ENCODE results near the gene TBC1D5. TPM values are rescaled to one million over a fixed set of nuclear protein-coding genes. Genes with fewer than 3 reads are reported as not detected.
"Not testable (repeated sequence)": the region's sequence is repeated elsewhere in the genome, so short reads cannot be mapped to it uniquely, and the experiment has no call there.

TBC1D5 gene, protein sequence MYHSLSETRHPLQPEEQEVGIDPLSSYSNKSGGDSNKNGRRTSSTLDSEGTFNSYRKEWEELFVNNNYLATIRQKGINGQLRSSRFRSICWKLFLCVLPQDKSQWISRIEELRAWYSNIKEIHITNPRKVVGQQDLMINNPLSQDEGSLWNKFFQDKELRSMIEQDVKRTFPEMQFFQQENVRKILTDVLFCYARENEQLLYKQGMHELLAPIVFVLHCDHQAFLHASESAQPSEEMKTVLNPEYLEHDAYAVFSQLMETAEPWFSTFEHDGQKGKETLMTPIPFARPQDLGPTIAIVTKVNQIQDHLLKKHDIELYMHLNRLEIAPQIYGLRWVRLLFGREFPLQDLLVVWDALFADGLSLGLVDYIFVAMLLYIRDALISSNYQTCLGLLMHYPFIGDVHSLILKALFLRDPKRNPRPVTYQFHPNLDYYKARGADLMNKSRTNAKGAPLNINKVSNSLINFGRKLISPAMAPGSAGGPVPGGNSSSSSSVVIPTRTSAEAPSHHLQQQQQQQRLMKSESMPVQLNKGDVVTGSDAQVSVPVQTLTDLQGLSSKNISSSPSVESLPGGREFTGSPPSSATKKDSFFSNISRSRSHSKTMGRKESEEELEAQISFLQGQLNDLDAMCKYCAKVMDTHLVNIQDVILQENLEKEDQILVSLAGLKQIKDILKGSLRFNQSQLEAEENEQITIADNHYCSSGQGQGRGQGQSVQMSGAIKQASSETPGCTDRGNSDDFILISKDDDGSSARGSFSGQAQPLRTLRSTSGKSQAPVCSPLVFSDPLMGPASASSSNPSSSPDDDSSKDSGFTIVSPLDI
- total RNA-seq (61.6 TPM), polyA plus RNA-seq (10 to 100 TPM; 27.6 to 38.8 (median 33.6) TPM)

DNA sequence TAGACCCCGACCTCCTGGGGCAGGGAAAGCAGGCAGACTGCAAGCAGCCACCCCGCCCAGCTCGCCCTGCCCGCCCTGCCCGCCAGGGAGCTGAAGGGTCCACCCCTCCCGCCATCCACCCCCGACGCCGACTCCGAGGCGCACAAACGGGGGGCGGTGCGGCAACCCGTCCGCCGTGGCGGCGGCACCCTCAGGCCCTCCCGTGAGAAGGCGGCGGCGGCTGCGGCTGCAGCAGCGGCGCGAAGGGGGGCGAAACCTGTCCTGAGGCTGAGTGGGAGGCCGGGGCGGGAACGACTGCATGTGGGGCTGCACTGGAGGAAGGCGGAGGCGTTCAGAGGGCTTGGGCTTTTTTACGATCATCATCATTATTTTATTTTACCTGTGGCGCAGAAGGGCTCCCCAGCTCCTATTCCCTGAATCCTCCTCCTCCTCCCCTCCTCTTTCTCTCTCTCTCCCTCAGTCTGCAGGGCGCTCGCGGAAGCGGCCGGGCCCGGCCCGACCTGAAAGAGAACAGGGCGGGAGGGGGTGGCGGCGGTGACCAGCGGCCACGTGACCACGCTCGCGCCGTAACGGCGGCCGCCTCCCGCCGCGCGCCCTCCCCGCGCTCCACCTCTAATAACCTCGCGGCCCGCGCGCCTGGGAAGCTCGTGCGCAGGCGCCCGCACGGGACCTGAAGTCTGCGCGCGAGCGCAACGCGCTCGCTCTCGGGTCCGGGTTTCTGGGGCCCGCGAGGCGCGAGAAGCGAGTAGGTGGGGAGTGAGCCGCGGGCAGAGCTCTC, at the start of gene TBC1D5:
TSS of gene TBC1D5 (minus strand) at position 530 of the 778 bp plus-strand sequence. CDS start 234,061 bp downstream, outside the sequence.
- Histone ChIP-seq H3K9me3 (ENCODE audit: control insufficient read depth in 2 of 2, low read length in 2 of 2) (no peaks in the 10 kb centered on the region), H3K27me3 (ENCODE audit: control insufficient read depth, insufficient read depth, low read length) (no peaks in the 10 kb centered on the region), H3K4me1 (ENCODE audit: control insufficient read depth, insufficient read depth, low read length, poor library complexity, severe bottlenecking) (peaks cover 37% of the 10 kb centered on the region), H3K4me3 (ENCODE audit: low read depth, low read length) (peak within 1 kb of the TSS; percentile 91), H3K36me3 (ENCODE audit: control insufficient read depth, insufficient read depth, low read length) (no peaks in the 10 kb centered on the region), H3K27ac (ENCODE audit: insufficient read depth, low read length, poor library complexity, severe bottlenecking) (peak within 1 kb of the TSS; percentile 81)
- Mint-ChIP-seq H3K27ac (peak within 1 kb of the TSS; percentile 87 to 92 (median 88)), H3K9me3 (no peaks in the 10 kb centered on the region), H3K27me3 (no peaks in the 10 kb centered on the region), H3K4me3 (peak within 1 kb of the TSS; percentile 90 to 97 (median 92)), H3K36me3 (peaks cover 7% of the 10 kb centered on the region), H3K4me1 (peaks cover 32 to 58% (median 41%) of the 10 kb centered on the region in 4 donors)
- DNase-seq: peak; percentile 82 to 98 (median 89)
- peak; percentile 94 to 95 for ATAC-seq (ENCODE audit: low read depth in 2 of 2)

DNA sequence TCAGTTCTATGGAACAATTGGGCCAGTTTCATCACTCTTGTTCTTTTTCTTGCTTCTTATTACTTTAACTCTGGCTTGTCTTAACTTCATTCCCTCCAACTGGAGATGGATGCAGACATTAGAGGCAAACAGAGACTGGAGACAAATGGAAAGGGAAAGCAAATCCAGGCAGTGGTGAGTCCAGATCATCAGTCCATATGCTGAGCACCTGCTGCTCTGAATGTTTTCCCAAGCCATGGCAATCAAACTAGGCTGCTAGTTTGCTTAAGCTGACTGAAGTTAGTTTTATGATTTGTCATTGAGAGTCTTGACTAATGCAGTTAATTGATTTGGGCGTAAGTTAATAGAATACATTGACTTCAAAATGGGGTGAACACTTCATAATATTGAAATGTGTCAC, 41.0 kb upstream of the TBC1D5 start:
- H3K27me3 ChIP-seq (ENCODE audit: control insufficient read depth, insufficient read depth, low read length): peaks cover 2% of the 10 kb centered on the region
- no peak for ATAC-seq (ENCODE audit: low read depth in 2 of 2)
- no peaks in the 10 kb centered on the region for H3K36me3 Mint-ChIP-seq
- H3K4me1 ChIP-seq (ENCODE audit: control insufficient read depth, insufficient read depth, low read length, poor library complexity, severe bottlenecking): no peaks in the 10 kb centered on the region
- H3K27ac ChIP-seq (ENCODE audit: insufficient read depth, low read length, poor library complexity, severe bottlenecking): no peak overlapping the region
- H3K27ac Mint-ChIP-seq: no peak overlapping the region
- H3K9me3 Mint-ChIP-seq: peaks cover 0 to 7% (median 3%) of the 10 kb centered on the region in 7 donors
- H3K9me3 ChIP-seq (ENCODE audit: control insufficient read depth in 2 of 2, low read length in 2 of 2): no peaks in the 10 kb centered on the region
- peaks cover 0 to 5% (median 3%) of the 10 kb centered on the region in 4 donors for H3K4me1 Mint-ChIP-seq
- H3K36me3 ChIP-seq (ENCODE audit: control insufficient read depth, insufficient read depth, low read length): no peaks in the 10 kb centered on the region
- no peak overlapping the region for H3K4me3 ChIP-seq (ENCODE audit: low read depth, low read length)
- DNase-seq: no peak
- no peak overlapping the region for H3K4me3 Mint-ChIP-seq
- peaks cover 19% of the 10 kb centered on the region for H3K27me3 Mint-ChIP-seq

DNA sequence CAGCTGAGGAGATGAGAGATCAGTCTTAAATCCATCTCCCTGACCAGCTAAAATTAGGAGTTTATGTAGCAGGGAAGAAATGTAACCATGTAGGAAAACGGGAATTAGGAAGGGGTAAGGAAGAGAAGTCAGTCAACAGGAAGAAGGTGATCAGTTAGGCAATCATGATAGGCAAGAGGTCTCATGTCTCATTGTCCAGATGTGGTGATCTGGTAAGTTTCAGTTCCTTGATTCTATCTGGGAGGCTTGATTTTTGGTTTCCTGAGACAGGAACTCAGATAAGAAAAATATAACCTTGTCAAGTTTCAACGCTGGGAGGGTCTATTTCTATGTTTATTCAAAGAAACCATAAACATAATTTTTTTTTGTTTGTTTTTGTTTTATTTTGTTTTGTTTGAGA, 40.3 kb upstream of the TBC1D5 start:
- Mint-ChIP-seq H3K4me1 (peaks cover 0 to 5% (median 3%) of the 10 kb centered on the region in 4 donors), H3K27ac (no peak overlapping the region), H3K36me3 (no peaks in the 10 kb centered on the region), H3K9me3 (peaks cover 0 to 7% (median 3%) of the 10 kb centered on the region in 7 donors), H3K27me3 (peaks cover 19% of the 10 kb centered on the region), H3K4me3 (no peak overlapping the region)
- H3K9me3 ChIP-seq (ENCODE audit: control insufficient read depth in 2 of 2, low read length in 2 of 2): no peaks in the 10 kb centered on the region
- no peaks in the 10 kb centered on the region for H3K4me1 ChIP-seq (ENCODE audit: control insufficient read depth, insufficient read depth, low read length, poor library complexity, severe bottlenecking)
- H3K27ac ChIP-seq (ENCODE audit: insufficient read depth, low read length, poor library complexity, severe bottlenecking): no peak overlapping the region
- no peak overlapping the region for H3K4me3 ChIP-seq (ENCODE audit: low read depth, low read length)
- ATAC-seq (ENCODE audit: low read depth in 2 of 2) (no peak), DNase-seq (no peak)
- H3K27me3 ChIP-seq (ENCODE audit: control insufficient read depth, insufficient read depth, low read length): peaks cover 2% of the 10 kb centered on the region
- H3K36me3 ChIP-seq (ENCODE audit: control insufficient read depth, insufficient read depth, low read length): no peaks in the 10 kb centered on the region

DNA sequence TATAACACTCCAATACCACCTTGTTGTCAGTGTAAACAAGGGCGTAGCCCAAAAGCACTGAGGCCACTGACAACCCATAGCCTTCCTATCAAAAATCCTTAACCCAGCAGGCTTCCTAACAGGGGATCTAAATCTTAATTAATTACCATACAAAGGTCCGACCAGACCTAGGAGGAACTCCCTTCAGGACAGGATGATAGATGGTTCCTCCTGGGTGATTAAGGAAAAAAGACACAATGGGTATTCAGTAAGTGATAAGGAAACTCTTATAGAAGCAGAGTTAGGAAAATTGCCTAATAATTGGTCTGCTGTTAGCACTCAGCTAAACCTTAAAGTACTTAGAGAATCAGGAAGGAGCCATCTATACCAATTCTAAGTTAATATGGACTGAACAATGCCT, 37.9 kb upstream of the TBC1D5 start:
- H3K9me3 ChIP-seq (ENCODE audit: control insufficient read depth in 2 of 2, low read length in 2 of 2); H3K36me3 ChIP-seq (ENCODE audit: control insufficient read depth, insufficient read depth, low read length); DNase-seq; H3K27ac ChIP-seq (ENCODE audit: insufficient read depth, low read length, poor library complexity, severe bottlenecking); H3K4me1 ChIP-seq (ENCODE audit: control insufficient read depth, insufficient read depth, low read length, poor library complexity, severe bottlenecking); H3K4me3 ChIP-seq (ENCODE audit: low read depth, low read length); H3K27me3 ChIP-seq (ENCODE audit: control insufficient read depth, insufficient read depth, low read length); H3K9me3 Mint-ChIP-seq; H3K36me3 Mint-ChIP-seq; H3K4me1 Mint-ChIP-seq; ATAC-seq (ENCODE audit: low read depth in 2 of 2); H3K4me3 Mint-ChIP-seq: not testable (repeated sequence)
- peak overlapping the region in 1 of 3 donors; percentile 57 for H3K27ac Mint-ChIP-seq
- H3K27me3 Mint-ChIP-seq: peaks cover 10% of the 10 kb centered on the region

DNA sequence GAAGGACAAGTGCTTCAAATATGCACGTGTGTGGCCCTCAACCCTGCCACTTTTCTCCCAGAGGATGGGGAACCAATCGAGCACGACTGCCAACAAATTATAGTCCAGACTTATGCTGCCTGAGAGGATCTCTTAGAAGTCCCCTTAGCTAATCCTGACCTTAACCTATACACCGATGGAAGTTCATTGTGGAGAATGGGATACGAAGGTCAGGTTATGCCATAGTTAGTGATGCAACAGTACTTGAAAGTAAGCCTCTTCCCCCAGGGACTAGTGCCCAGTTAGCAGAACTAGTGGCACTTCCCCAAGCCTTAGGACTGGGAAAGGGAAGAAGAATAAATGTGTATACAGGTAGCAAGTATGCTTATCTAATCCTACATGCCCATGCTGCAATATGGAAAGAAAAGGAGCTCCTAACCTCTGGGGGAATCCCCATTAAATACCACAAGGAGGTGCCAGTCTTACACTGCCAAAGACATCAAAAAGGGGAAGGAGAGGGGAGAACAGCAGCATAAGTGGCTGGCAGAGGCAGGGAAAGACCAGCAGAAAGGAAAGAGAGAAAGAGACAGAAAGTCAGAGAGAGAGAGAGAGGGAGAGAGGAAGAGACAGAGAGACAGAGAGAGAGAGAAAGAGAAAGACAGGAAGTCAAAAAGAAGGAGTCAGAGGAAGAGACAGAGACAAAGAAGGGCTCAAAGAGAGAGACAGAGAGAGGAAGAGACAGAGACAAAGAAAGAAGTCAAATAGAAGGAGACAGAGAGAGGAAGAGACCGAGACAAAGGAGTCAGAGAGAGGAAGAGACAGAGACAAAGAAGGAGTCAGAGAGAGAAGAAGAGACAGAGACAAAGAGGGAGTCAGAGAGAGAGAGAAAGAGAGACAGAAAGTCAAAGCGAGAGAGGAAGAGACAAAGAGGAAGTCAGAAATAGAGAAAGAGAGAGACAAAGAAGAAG, 37.1 kb upstream of the TBC1D5 start:
- H3K27me3 ChIP-seq (ENCODE audit: control insufficient read depth, insufficient read depth, low read length); ATAC-seq (ENCODE audit: low read depth in 2 of 2); H3K4me1 ChIP-seq (ENCODE audit: control insufficient read depth, insufficient read depth, low read length, poor library complexity, severe bottlenecking); H3K27ac ChIP-seq (ENCODE audit: insufficient read depth, low read length, poor library complexity, severe bottlenecking); H3K4me3 ChIP-seq (ENCODE audit: low read depth, low read length); H3K36me3 ChIP-seq (ENCODE audit: control insufficient read depth, insufficient read depth, low read length); H3K27me3 Mint-ChIP-seq; DNase-seq; H3K9me3 ChIP-seq (ENCODE audit: control insufficient read depth in 2 of 2, low read length in 2 of 2); H3K9me3 Mint-ChIP-seq; H3K36me3 Mint-ChIP-seq: not testable (repeated sequence)
- H3K4me1 Mint-ChIP-seq: peaks cover 0 to 14% (median 8%) of the 10 kb centered on the region in 4 donors
- peak overlapping the region in 1 of 4 donors; percentile 2 for H3K4me3 Mint-ChIP-seq
- H3K27ac Mint-ChIP-seq: peak overlapping the region in 1 of 3 donors; percentile 57

DNA sequence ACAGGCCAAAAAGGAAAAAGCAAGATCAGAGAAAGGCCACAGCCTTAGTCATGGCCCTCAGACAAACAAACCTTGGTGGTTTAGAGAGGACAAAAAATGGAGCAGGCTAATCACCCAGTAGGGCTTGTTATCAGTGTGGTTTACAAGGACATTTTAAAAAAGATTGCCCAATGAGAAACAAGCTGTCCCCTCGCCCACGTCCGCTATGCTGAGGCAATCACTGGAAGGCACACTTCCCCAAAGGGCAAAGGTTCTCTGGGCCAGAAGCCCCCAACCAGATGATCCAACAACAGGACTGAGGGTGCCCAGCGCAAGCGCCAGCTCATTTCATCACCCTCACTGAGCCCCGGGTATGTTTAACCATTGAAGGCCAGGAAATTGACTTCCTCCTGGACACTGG, 34.9 kb upstream of the TBC1D5 start:
- Mint-ChIP-seq H3K4me1 (peaks cover 0 to 16% (median 8%) of the 10 kb centered on the region in 4 donors), H3K27me3 (peaks cover 14% of the 10 kb centered on the region)
- H3K9me3 Mint-ChIP-seq; H3K36me3 Mint-ChIP-seq; H3K9me3 ChIP-seq (ENCODE audit: control insufficient read depth in 2 of 2, low read length in 2 of 2); H3K4me1 ChIP-seq (ENCODE audit: control insufficient read depth, insufficient read depth, low read length, poor library complexity, severe bottlenecking); H3K27ac Mint-ChIP-seq; H3K27me3 ChIP-seq (ENCODE audit: control insufficient read depth, insufficient read depth, low read length); ATAC-seq (ENCODE audit: low read depth in 2 of 2); H3K4me3 ChIP-seq (ENCODE audit: low read depth, low read length); H3K27ac ChIP-seq (ENCODE audit: insufficient read depth, low read length, poor library complexity, severe bottlenecking); H3K36me3 ChIP-seq (ENCODE audit: control insufficient read depth, insufficient read depth, low read length); DNase-seq; H3K4me3 Mint-ChIP-seq: not testable (repeated sequence)

Data from CD4-positive, CD25-positive, alpha-beta regulatory T cell (primary cell).